ENCODE measurements around the gene ALOX5AP.

Gene ALOX5AP

GRCh38 chr13:30776661-30777060 lies 41.3 kb downstream of the ALOX5AP start (continued):
- TF ChIP-seq TSHZ2 (CRISPR knock-in tag; IDR thresholded peaks at IDR 0.05), result no peak
- no peak for TF ChIP-seq OSR1 (CRISPR knock-in tag; IDR thresholded peaks at IDR 0.05)
- TF ChIP-seq, protein P1, sequence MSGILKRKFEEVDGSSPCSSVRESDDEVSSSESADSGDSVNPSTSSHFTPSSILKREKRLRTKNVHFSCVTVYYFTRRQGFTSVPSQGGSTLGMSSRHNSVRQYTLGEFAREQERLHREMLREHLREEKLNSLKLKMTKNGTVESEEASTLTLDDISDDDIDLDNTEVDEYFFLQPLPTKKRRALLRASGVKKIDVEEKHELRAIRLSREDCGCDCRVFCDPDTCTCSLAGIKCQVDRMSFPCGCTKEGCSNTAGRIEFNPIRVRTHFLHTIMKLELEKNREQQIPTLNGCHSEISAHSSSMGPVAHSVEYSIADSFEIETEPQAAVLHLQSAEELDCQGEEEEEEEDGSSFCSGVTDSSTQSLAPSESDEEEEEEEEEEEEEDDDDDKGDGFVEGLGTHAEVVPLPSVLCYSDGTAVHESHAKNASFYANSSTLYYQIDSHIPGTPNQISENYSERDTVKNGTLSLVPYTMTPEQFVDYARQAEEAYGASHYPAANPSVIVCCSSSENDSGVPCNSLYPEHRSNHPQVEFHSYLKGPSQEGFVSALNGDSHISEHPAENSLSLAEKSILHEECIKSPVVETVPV (CRISPR knock-in tag; IDR thresholded peaks at IDR 0.05), result no peak

DNA sequence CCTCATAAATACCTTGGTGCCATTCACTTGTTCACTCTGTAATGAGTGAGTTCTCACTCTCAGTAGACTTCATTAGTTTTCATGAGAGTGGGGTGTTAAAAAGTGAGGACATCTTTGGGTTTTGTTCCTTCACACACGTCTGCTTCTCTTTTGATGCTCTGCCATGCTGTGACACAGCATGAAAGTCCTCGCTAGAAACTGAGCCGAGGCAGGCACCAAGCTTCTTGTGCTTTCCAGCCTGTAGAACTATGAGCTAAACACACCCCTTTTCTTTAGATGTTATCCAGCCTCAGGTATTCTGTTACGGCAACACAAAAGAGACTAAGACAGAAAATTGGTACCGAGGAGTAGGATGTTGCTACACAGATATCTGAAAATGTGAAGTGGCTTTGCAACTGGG lies 43.7 kb downstream of the ALOX5AP start:
- no peak for TF ChIP-seq PATZ1 (CRISPR knock-in tag; IDR thresholded peaks at IDR 0.05; ENCODE audit: borderline replicate concordance)
- no peak for TF ChIP-seq ZFP3 (CRISPR knock-in tag; IDR thresholded peaks at IDR 0.05)
- no peak for TF ChIP-seq SNAI2 (CRISPR knock-in tag; IDR thresholded peaks at IDR 0.05)
- no peak for ATAC-seq

DNA sequence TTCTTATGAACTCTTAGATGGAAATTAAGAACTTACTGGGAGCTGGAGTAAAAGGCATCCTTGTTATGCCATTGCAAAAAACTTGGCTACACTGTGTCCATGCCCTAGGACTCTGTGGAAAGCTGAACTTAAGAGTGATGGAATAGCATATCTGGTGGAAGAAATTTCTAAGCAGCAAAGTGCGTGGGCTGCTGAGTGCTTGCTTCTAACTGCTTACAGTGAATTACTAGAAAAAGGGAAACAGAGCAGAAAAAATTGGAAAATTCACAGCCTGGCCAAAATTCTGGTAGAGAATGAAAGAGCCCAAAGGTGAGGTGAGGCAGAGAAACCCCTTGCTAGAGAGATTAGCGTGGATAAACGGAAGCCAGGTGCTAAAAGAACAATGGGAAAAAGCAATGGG lies 44.3 kb downstream of the ALOX5AP start:
- ATAC-seq, result no peak

More for the DNA sequence above, 44.3 kb downstream of the ALOX5AP start:
- TF ChIP-seq PATZ1 (CRISPR knock-in tag; IDR thresholded peaks at IDR 0.05; ENCODE audit: borderline replicate concordance), result no peak
- TF ChIP-seq, protein P1 (CRISPR knock-in tag; IDR thresholded peaks at IDR 0.05), result no peak
- TF ChIP-seq ESRRG (CRISPR knock-in tag; IDR thresholded peaks at IDR 0.05), result no peak
- TF ChIP-seq TOX (CRISPR knock-in tag; IDR thresholded peaks at IDR 0.05; ENCODE audit: borderline replicate concordance), result no peak
- no peak for TF ChIP-seq ZFP3 (CRISPR knock-in tag; IDR thresholded peaks at IDR 0.05)
- TF ChIP-seq ZC3H10 (CRISPR knock-in tag; IDR thresholded peaks at IDR 0.05), result no peak
- TF ChIP-seq, protein P2, sequence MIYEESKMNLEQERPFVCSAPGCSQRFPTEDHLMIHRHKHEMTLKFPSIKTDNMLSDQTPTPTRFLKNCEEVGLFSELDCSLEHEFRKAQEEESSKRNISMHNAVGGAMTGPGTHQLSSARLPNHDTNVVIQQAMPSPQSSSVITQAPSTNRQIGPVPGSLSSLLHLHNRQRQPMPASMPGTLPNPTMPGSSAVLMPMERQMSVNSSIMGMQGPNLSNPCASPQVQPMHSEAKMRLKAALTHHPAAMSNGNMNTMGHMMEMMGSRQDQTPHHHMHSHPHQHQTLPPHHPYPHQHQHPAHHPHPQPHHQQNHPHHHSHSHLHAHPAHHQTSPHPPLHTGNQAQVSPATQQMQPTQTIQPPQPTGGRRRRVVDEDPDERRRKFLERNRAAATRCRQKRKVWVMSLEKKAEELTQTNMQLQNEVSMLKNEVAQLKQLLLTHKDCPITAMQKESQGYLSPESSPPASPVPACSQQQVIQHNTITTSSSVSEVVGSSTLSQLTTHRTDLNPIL (CRISPR knock-in tag; IDR thresholded peaks at IDR 0.05; ENCODE audit: low read depth), result no peak
- TF ChIP-seq TSHZ2 (CRISPR knock-in tag; IDR thresholded peaks at IDR 0.05), result no peak
- no peak for TF ChIP-seq ZNF70 (CRISPR knock-in tag; IDR thresholded peaks at IDR 0.05)
- TF ChIP-seq OSR1 (CRISPR knock-in tag; IDR thresholded peaks at IDR 0.05), result no peak

All from SK-N-SH treated with all-trans-retinoic acid at 6 μM for 48 hours (cell line).